ENCODE measurements around the gene WWOX.

GRCh38 chr16:78502812-78503350, 403.4 kb downstream of the WWOX start:
- TF ChIP-seq CTCF (conservative IDR thresholded peaks at IDR 0.05; ENCODE audit: low read depth, low read length), result no peak
- no peak for TF ChIP-seq NFE2L2 (IDR thresholded peaks at IDR 0.05; ENCODE audit: low read depth, low read length)
- TF ChIP-seq MAFK (IDR thresholded peaks at IDR 0.05; ENCODE audit: low read depth, low read length), result no peak
- no peak for TF ChIP-seq POLR2A (IDR thresholded peaks at IDR 0.05; ENCODE audit: low read depth, low read length)
- no peak for TF ChIP-seq CEBPB (IDR thresholded peaks at IDR 0.05; ENCODE audit: low read depth, low read length)
- TF ChIP-seq MAZ (IDR thresholded peaks at IDR 0.05; ENCODE audit: borderline replicate concordance, low read depth, low read length), result no peak
- TF ChIP-seq MXI1 (IDR thresholded peaks at IDR 0.05; ENCODE audit: borderline replicate concordance, low read depth, low read length), result no peak
- TF ChIP-seq RAD21 (IDR thresholded peaks at IDR 0.05; ENCODE audit: low read length), result no peak
- TF ChIP-seq RCOR1 (IDR thresholded peaks at IDR 0.05; ENCODE audit: insufficient replicate concordance, low read length), result no peak
- no peak for TF ChIP-seq RFX5 (IDR thresholded peaks at IDR 0.05; ENCODE audit: low read depth, low read length)
- no peak for TF ChIP-seq FOS (IDR thresholded peaks at IDR 0.05; ENCODE audit: low read depth, low read length)
- TF ChIP-seq USF2 (IDR thresholded peaks at IDR 0.05; ENCODE audit: low read depth, low read length), result no peak
- TF ChIP-seq ELK1 (IDR thresholded peaks at IDR 0.05; ENCODE audit: borderline replicate concordance, low read depth, low read length), result no peak
- no peak for TF ChIP-seq SMC3 (IDR thresholded peaks at IDR 0.05; ENCODE audit: low read depth, low read length)
